ENCODE results near the gene UBR4. TPM values are rescaled to one million over a fixed set of nuclear protein-coding genes. Genes with fewer than 3 reads are reported as not detected.

The UBR4 gene
- total and polyA plus RNA-seq, 12 donors = 60.0 to 115 (median 90.6) TPM

DNA sequence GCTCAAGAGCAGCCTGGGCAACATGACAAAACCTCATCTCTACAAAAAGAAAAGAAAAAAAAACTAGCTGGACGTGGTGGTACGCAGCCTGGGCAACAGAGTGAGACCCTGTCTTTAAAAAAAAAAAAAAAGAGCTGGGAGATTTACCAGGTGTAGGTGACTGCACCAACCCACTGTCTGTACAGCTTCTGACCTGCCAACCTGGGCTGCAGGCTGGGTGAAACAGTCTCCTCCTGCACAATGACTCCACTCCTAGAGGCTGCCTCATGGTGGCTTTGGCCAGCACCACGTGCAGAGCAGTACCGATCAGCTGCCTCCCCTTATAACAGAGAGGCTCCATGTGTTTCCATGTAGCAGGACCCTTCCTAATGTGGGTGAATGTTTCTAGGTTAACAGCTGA, 45.2 kb upstream of the UBR4 start:
- intact Hi-C loops (cut with DNase I) = loop anchor here in 5 of 10 donors (10.0 kb wide), 1 partner anchor 400 kb away; no protein-coding TSS in a partner anchor
- WGBS, 2 donors = 87% methylated on average over 4 of the region's 4 CpGs

GRCh38 chr1:19254416-19254815, 44.4 kb upstream of the UBR4 start:
- Histone ChIP-seq H3K4me3 (no peak overlapping the region), H3K36me3 (peaks cover 0 to 50% (median 17%) of the 10 kb centered on the region in 9 donors), H3K9me3 (no peaks in the 10 kb centered on the region), H3K27ac (no peak overlapping the region), H3K4me1 (peaks cover 9 to 55% (median 38%) of the 10 kb centered on the region in 9 donors), H3K27me3 (no peaks in the 10 kb centered on the region)
- no peak for DNase-seq
- intact Hi-C loops (cut with DNase I) = loop anchor here in 5 of 10 donors (10.0 kb wide), 1 partner anchor 400 kb away; no protein-coding TSS in a partner anchor
- TF ChIP-seq, protein P1, sequence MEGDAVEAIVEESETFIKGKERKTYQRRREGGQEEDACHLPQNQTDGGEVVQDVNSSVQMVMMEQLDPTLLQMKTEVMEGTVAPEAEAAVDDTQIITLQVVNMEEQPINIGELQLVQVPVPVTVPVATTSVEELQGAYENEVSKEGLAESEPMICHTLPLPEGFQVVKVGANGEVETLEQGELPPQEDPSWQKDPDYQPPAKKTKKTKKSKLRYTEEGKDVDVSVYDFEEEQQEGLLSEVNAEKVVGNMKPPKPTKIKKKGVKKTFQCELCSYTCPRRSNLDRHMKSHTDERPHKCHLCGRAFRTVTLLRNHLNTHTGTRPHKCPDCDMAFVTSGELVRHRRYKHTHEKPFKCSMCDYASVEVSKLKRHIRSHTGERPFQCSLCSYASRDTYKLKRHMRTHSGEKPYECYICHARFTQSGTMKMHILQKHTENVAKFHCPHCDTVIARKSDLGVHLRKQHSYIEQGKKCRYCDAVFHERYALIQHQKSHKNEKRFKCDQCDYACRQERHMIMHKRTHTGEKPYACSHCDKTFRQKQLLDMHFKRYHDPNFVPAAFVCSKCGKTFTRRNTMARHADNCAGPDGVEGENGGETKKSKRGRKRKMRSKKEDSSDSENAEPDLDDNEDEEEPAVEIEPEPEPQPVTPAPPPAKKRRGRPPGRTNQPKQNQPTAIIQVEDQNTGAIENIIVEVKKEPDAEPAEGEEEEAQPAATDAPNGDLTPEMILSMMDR (IDR thresholded peaks at IDR 0.05) = no peak
- no peak for ATAC-seq

More for the DNA sequence above, 45.2 kb upstream of the UBR4 start:
- H3K9me3 ChIP-seq = no peaks in the 10 kb centered on the region
- TF ChIP-seq, protein P1 (IDR thresholded peaks at IDR 0.05) = no peak
- H3K4me1 ChIP-seq = peaks cover 9 to 46% (median 30%) of the 10 kb centered on the region in 9 donors
- no peak overlapping the region for H3K4me3 ChIP-seq
- H3K27ac ChIP-seq = no peak overlapping the region
- ATAC-seq (no peak), DNase-seq (no peak)
- H3K36me3 ChIP-seq = peaks cover 0 to 58% (median 20%) of the 10 kb centered on the region in 9 donors
- H3K27me3 ChIP-seq = no peaks in the 10 kb centered on the region

GRCh38 chr1:19251305-19252196, 41.5 kb upstream of the UBR4 start, which contains the start of the genes EMC1 and MRTO4:
Gene EMC1, minus strand, starts transcription at chr1:19251524. Its CDS starts 15 bp downstream, at chr1:19251509.
Gene MRTO4, plus strand, starts transcription at chr1:19251805. Its CDS starts 31 bp downstream, at chr1:19251836.
- Histone ChIP-seq H3K27me3 (no peaks in the 10 kb centered on the region), H3K4me1 (peaks cover 9 to 42% (median 32%) of the 10 kb centered on the region in 9 donors), H3K27ac (peak within 1 kb of the TSS; percentile 87 to 99 (median 97)), H3K9me3 (no peaks in the 10 kb centered on the region), H3K4me3 (peak within 1 kb of the TSS; percentile 71 to 91 (median 84)), H3K36me3 (peaks cover 0 to 21% (median under 1%) of the 10 kb centered on the region in 9 donors)
- 0% methylated on average over 81 of the region's 81 CpGs for WGBS, 2 donors
- ATAC-seq (peak; percentile 97 to 98 (median 97)), DNase-seq (peak; percentile 88 to 89)
- intact Hi-C loops (cut with DNase I) = loop anchor here in 5 of 10 donors (10.0 kb wide), 1 partner anchor 403 kb away; no protein-coding TSS in a partner anchor
- TF ChIP-seq, protein P1 (IDR thresholded peaks at IDR 0.05) = no peak

- peaks cover 9 to 42% (median 32%) of the 10 kb centered on the region in 9 donors for H3K4me1 ChIP-seq
- peak overlapping the region in 9 of 10 donors; percentile 87 to 99 (median 97) for H3K27ac ChIP-seq
- TF ChIP-seq, protein P1 (IDR thresholded peaks at IDR 0.05) = no peak
- H3K27me3 ChIP-seq = no peaks in the 10 kb centered on the region
- peaks cover 0 to 15% (median 0%) of the 10 kb centered on the region in 9 donors for H3K36me3 ChIP-seq
- ATAC-seq = no peak
- intact Hi-C loops (cut with DNase I) = loop anchor here in 5 of 10 donors (10.0 kb wide), 1 partner anchor 404 kb away; no protein-coding TSS in a partner anchor
- 11 to 13% methylated on average over 14 of the region's 14 CpGs for WGBS, 2 donors
- no peak for DNase-seq
- H3K4me3 ChIP-seq = peak overlapping the region; percentile 71 to 91 (median 84)
- no peaks in the 10 kb centered on the region for H3K9me3 ChIP-seq
These were observed 40.7 kb upstream of the UBR4 start for GRCh38 chr1:19250629-19251304.

Measured in heart right ventricle (tissue), 16 donors.